ENCODE results near the gene IGFBP2. TPM values are rescaled to one million over a fixed set of nuclear protein-coding genes. Genes with fewer than 3 reads are reported as not detected.
"Not testable (repeated sequence)": the region's sequence is repeated elsewhere in the genome, so short reads cannot be mapped to it uniquely, and the experiment has no call there.

The IGFBP2 gene
- total RNA-seq, 1 experiment from 2014 or later, result not detected

DNA sequence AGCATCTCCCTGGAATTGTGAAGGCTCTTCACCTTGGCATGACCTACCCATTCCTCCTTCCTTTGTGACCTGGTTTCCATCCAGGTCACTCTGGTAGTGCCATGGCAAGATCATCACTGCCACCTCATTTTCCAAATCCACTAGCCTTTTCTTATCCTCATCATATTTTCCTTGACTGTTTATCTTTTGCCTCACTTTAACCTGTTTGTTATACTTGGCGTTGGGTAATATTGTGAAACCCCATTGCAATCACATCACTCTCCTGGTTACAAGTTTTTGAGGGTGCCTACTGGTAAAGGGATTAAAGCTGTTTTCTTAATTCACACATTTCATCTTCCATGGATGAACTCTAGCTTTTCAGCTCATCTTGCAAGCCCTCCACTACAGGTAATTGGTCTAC, 39.1 kb upstream of the IGFBP2 start:
- Histone ChIP-seq H3K4me2 (ENCODE audit: low read depth, low read length, poor library complexity, severe bottlenecking) (no peak overlapping the region), H3K79me2 (ENCODE audit: low read length) (no peaks in the 10 kb centered on the region), H3K9ac (ENCODE audit: low read length) (no peak overlapping the region), H3K27me3 (ENCODE audit: low read length) (no peaks in the 10 kb centered on the region), H3K36me3 (ENCODE audit: insufficient read depth, low read length) (no peaks in the 10 kb centered on the region), H3K9me2 (replicated peaks; ENCODE audit: insufficient read depth, low read length) (no peaks in the 10 kb centered on the region), H2AFZ (ENCODE audit: low read length) (no peak overlapping the region), H3K4me3 (ENCODE audit: low read length) (no peak overlapping the region), H3K27ac (ENCODE audit: low read length) (no peak overlapping the region), H4K20me1 (ENCODE audit: insufficient read depth, low read depth, low read length) (no peaks in the 10 kb centered on the region), H3K4me1 (ENCODE audit: low read length) (no peaks in the 10 kb centered on the region), H3K9me3 (ENCODE audit: low read length) (no peaks in the 10 kb centered on the region)
- no peak for DNase-seq

DNA sequence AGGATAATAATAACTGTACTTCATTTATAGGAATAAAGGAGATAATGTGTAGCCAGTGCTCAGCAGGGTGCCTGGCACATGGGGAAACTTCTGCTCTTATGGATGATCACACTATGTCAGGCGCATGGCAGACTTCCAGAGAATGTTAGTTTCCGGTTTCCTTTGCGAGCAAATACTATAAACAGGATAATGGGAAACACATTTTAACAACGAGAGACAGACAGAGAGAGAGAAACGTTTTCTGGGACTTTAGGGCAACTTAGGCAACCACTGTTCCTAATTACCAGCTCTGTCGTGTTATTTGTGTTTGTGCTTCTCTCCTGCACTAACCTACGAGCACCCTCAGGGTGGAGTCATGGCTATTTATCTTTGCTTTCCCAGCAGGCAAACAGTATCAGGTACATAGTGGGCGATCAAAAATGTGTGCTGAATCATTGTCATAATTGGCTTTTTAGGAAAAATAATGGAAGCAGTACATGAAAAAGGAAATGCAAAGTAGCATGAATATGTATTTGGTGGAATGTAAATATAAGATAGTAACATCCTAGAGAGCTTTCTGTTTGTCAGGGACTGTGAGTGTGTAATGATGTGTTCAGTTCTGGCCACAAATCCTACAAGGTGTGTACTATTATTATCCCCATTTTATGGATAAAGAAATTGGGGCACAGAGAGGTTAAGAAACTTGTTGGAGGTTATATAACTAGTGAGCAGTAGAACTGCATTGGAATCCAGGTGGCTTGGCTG, 36.8 kb upstream of the IGFBP2 start:
- H4K20me1 ChIP-seq (ENCODE audit: insufficient read depth, low read depth, low read length), result no peaks in the 10 kb centered on the region
- no peak overlapping the region for H3K4me2 ChIP-seq (ENCODE audit: low read depth, low read length, poor library complexity, severe bottlenecking)
- H3K27me3 ChIP-seq (ENCODE audit: low read length), result no peaks in the 10 kb centered on the region
- no peak overlapping the region for H2AFZ ChIP-seq (ENCODE audit: low read length)
- H3K27ac ChIP-seq (ENCODE audit: low read length), result no peak overlapping the region
- H3K9ac ChIP-seq (ENCODE audit: low read length), result no peak overlapping the region
- H3K9me2 ChIP-seq (replicated peaks; ENCODE audit: insufficient read depth, low read length), result no peaks in the 10 kb centered on the region
- H3K4me1 ChIP-seq (ENCODE audit: low read length), result no peaks in the 10 kb centered on the region
- H3K36me3 ChIP-seq (ENCODE audit: insufficient read depth, low read length), result no peaks in the 10 kb centered on the region
- no peaks in the 10 kb centered on the region for H3K9me3 ChIP-seq (ENCODE audit: low read length)
- H3K79me2 ChIP-seq (ENCODE audit: low read length), result no peaks in the 10 kb centered on the region
- no peak for DNase-seq
- no peak overlapping the region for H3K4me3 ChIP-seq (ENCODE audit: low read length)

DNA sequence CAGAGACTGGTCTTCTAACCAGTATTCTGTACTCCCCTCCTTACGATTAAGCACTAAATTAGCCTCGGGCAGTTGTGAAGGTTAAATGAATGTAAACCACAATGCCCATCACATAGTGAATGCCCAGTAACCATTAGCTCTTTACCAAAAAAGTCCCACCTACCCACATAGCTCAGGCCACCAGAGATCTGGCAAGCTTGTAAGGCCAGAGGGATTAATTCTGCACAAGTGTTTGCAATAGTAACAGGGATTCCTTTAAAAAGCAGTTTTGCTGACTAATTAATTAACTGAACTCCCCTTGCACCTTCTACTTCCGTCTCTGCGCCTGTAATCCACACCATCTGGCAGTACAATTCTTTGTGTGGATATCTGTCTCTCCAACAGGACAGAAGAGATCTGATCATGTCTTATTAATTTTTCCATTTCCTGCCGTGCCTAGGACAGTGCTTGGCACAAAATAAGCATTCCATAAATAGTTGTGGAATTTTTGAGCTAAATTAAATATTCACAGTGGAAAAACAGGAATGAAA, 36.2 kb upstream of the IGFBP2 start:
- H3K9me3 ChIP-seq (ENCODE audit: low read length), result no peaks in the 10 kb centered on the region
- H3K27me3 ChIP-seq (ENCODE audit: low read length), result no peaks in the 10 kb centered on the region
- no peak for DNase-seq
- H3K9me2 ChIP-seq (replicated peaks; ENCODE audit: insufficient read depth, low read length), result no peaks in the 10 kb centered on the region
- no peak overlapping the region for H3K27ac ChIP-seq (ENCODE audit: low read length)
- H3K4me2 ChIP-seq (ENCODE audit: low read depth, low read length, poor library complexity, severe bottlenecking), result no peak overlapping the region
- no peaks in the 10 kb centered on the region for H3K4me1 ChIP-seq (ENCODE audit: low read length)
- H2AFZ ChIP-seq (ENCODE audit: low read length), result no peak overlapping the region
- H3K4me3 ChIP-seq (ENCODE audit: low read length), result no peak overlapping the region
- H4K20me1 ChIP-seq (ENCODE audit: insufficient read depth, low read depth, low read length), result no peaks in the 10 kb centered on the region
- no peaks in the 10 kb centered on the region for H3K36me3 ChIP-seq (ENCODE audit: insufficient read depth, low read length)
- H3K79me2 ChIP-seq (ENCODE audit: low read length), result no peaks in the 10 kb centered on the region
- no peak overlapping the region for H3K9ac ChIP-seq (ENCODE audit: low read length)

DNA sequence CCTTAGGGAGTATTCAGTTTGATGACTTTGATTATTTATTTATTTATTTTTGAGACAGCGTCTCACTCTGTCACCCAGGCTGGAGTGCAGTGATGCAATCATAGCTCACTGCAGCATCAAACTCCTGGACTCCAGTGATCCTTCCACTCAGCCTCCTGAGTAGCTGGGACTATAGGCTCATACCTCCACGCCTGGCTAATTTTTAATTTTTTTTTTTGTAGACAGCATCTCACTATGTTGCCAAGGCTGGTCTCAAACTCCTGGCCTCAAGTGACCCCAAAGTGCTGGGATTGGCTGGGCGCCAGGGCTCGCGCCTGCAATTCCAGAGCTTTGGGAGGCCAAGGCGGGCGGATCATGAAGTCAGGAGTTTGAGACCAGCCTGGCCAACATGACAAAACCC, 35.4 kb upstream of the IGFBP2 start:
- H3K9me3 ChIP-seq (ENCODE audit: low read length); H3K36me3 ChIP-seq (ENCODE audit: insufficient read depth, low read length); H3K79me2 ChIP-seq (ENCODE audit: low read length); H2AFZ ChIP-seq (ENCODE audit: low read length); H3K4me2 ChIP-seq (ENCODE audit: low read depth, low read length, poor library complexity, severe bottlenecking); H3K27me3 ChIP-seq (ENCODE audit: low read length); H3K9me2 ChIP-seq (replicated peaks; ENCODE audit: insufficient read depth, low read length); H4K20me1 ChIP-seq (ENCODE audit: insufficient read depth, low read depth, low read length); H3K9ac ChIP-seq (ENCODE audit: low read length); H3K27ac ChIP-seq (ENCODE audit: low read length); DNase-seq; H3K4me1 ChIP-seq (ENCODE audit: low read length); H3K4me3 ChIP-seq (ENCODE audit: low read length): not testable (repeated sequence)

DNA sequence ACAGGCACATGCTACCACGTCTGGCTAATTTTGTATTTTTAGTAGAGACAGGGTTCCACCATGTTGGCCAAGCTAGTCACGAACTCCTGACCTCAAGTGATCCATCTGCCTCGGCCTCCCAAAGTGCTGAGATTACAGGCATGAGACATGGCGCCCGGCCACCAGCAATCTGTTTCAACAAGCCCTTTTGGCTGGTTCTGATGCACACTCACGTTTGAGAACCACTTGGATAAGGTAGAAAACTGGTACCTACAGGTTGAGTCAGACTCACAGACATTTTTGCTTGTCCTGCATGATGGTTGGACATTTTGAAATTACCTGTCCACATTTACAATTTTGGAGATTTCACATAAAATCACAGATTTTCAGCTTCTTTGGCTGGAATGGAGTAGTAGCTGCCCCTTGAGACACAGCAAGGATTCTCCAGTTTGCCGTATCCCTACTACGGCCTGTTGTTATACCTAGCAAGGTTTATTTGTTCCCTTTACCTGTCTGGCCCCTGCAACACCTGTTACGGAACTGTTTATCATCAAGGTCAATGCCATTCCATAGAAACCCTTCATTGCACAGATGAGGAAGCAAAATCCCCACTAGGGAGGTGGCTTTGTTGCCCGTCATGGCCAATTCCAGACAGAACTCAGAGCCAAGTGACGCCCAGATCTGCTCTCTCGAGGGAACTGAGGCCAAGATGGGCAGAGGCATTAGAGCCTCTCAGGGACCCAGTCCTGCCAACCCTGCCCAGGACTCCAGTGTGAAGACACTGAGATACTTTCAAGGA, 31.4 kb upstream of the IGFBP2 start:
- Histone ChIP-seq H3K4me3 (ENCODE audit: low read length) (no peak overlapping the region), H3K9ac (ENCODE audit: low read length) (no peak overlapping the region), H2AFZ (ENCODE audit: low read length) (no peak overlapping the region), H3K27ac (ENCODE audit: low read length) (no peak overlapping the region), H3K36me3 (ENCODE audit: insufficient read depth, low read length) (no peaks in the 10 kb centered on the region), H4K20me1 (ENCODE audit: insufficient read depth, low read depth, low read length) (no peaks in the 10 kb centered on the region), H3K27me3 (ENCODE audit: low read length) (no peaks in the 10 kb centered on the region), H3K9me2 (replicated peaks; ENCODE audit: insufficient read depth, low read length) (no peaks in the 10 kb centered on the region), H3K4me1 (ENCODE audit: low read length) (peaks cover 8% of the 10 kb centered on the region), H3K79me2 (ENCODE audit: low read length) (no peaks in the 10 kb centered on the region), H3K9me3 (ENCODE audit: low read length) (no peaks in the 10 kb centered on the region), H3K4me2 (ENCODE audit: low read depth, low read length, poor library complexity, severe bottlenecking) (no peak overlapping the region)
- DNase-seq, result no peak

DNA sequence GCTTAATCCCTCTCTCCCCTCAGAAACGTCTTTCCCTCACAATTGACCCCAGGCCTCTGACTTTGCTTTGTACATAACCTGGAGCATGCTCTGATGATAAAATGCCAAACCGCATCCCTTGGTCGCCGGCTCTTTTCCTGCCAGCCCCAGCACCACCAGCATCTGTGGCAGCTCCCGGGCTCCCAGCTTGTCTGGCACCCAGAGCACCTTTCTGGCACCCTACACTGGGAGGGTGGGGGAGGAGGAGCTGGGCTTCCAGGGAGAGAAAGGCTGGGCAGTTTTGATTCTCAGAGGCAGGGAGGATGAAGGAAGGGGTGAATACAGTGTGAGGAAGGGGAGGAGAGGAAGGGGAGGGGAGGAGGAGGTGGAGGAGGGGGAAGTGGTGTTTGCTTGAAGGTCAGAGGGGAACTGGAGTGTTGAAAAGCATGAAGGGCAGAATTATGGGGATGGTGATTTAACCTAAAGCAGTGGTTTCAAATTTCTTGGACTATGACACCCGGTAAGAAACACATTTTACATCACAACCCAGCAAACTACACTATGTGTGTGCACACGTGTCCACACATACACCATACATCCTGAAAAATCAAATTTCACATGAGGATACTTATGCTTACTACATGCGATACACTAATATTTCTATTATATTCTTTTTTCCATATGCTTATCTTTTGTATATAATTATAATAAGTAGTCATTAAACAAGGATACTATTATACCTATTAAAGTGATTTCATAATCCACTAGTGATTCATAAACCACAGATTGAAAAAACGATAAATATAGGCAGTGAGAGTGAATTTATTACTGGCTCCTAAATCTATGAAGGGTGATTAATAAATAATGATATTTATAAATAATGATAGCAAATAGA, 30.0 kb upstream of the IGFBP2 start:
- Histone ChIP-seq H3K36me3 (ENCODE audit: insufficient read depth, low read length) (no peaks in the 10 kb centered on the region), H3K27ac (ENCODE audit: low read length) (no peak overlapping the region), H3K9me2 (replicated peaks; ENCODE audit: insufficient read depth, low read length) (no peaks in the 10 kb centered on the region), H3K9me3 (ENCODE audit: low read length) (no peaks in the 10 kb centered on the region), H3K4me2 (ENCODE audit: low read depth, low read length, poor library complexity, severe bottlenecking) (no peak overlapping the region), H3K9ac (ENCODE audit: low read length) (no peak overlapping the region), H3K4me1 (ENCODE audit: low read length) (peaks cover 11% of the 10 kb centered on the region), H3K27me3 (ENCODE audit: low read length) (no peaks in the 10 kb centered on the region), H3K4me3 (ENCODE audit: low read length) (no peak overlapping the region), H3K79me2 (ENCODE audit: low read length) (no peaks in the 10 kb centered on the region), H2AFZ (ENCODE audit: low read length) (no peak overlapping the region), H4K20me1 (ENCODE audit: insufficient read depth, low read depth, low read length) (no peaks in the 10 kb centered on the region)
- no peak for DNase-seq

DNA sequence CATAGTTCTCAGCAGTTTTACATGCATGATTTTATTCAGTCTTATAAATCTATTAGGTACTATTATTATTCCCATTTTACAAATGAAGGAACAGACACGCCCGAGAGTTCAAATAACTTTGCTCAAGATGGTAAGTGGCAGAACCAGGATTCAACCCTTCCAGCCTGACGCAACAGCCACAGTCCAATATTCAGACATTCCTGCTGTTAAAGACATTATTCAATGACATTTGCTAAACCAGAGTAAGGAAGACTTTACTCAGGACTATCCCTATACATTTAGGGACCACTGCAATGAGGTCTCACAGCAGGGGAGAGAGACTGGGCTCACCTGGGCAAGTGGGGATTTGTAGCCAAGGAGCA, 29.4 kb upstream of the IGFBP2 start:
- Histone ChIP-seq H3K4me3 (ENCODE audit: low read length) (no peak overlapping the region), H3K27me3 (ENCODE audit: low read length) (no peaks in the 10 kb centered on the region), H3K9me2 (replicated peaks; ENCODE audit: insufficient read depth, low read length) (no peaks in the 10 kb centered on the region), H3K27ac (ENCODE audit: low read length) (no peak overlapping the region), H3K36me3 (ENCODE audit: insufficient read depth, low read length) (no peaks in the 10 kb centered on the region), H2AFZ (ENCODE audit: low read length) (no peak overlapping the region), H3K4me1 (ENCODE audit: low read length) (peaks cover 11% of the 10 kb centered on the region), H3K9ac (ENCODE audit: low read length) (no peak overlapping the region), H4K20me1 (ENCODE audit: insufficient read depth, low read depth, low read length) (no peaks in the 10 kb centered on the region), H3K4me2 (ENCODE audit: low read depth, low read length, poor library complexity, severe bottlenecking) (no peak overlapping the region), H3K9me3 (ENCODE audit: low read length) (no peaks in the 10 kb centered on the region), H3K79me2 (ENCODE audit: low read length) (no peaks in the 10 kb centered on the region)
- DNase-seq, result no peak

DNA sequence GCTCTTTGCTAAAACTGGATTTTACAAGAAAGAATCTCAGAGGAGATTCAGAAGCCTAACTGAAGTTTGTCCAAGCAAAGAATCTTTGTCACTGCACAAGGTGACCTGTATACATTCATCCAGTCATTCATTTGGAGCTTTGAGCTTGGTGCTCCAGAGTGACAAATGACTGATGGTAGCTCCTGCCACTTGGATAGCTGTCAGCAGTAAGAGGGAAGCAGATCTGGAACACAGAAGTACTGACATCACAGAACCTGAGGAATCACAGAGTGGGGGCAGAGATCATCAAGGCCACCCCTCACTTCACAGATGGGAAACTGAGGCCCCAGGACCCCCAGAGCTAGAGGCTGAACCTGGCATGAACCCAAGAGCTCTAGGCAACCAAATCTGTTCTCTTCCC, 28.8 kb upstream of the IGFBP2 start:
- H2AFZ ChIP-seq (ENCODE audit: low read length), result no peak overlapping the region
- H3K27ac ChIP-seq (ENCODE audit: low read length), result no peak overlapping the region
- H3K27me3 ChIP-seq (ENCODE audit: low read length), result no peaks in the 10 kb centered on the region
- no peaks in the 10 kb centered on the region for H3K36me3 ChIP-seq (ENCODE audit: insufficient read depth, low read length)
- no peaks in the 10 kb centered on the region for H3K79me2 ChIP-seq (ENCODE audit: low read length)
- no peak overlapping the region for H3K4me2 ChIP-seq (ENCODE audit: low read depth, low read length, poor library complexity, severe bottlenecking)
- no peak overlapping the region for H3K4me3 ChIP-seq (ENCODE audit: low read length)
- H3K9me2 ChIP-seq (replicated peaks; ENCODE audit: insufficient read depth, low read length), result no peaks in the 10 kb centered on the region
- H4K20me1 ChIP-seq (ENCODE audit: insufficient read depth, low read depth, low read length), result no peaks in the 10 kb centered on the region
- no peaks in the 10 kb centered on the region for H3K9me3 ChIP-seq (ENCODE audit: low read length)
- DNase-seq, result no peak
- H3K9ac ChIP-seq (ENCODE audit: low read length), result no peak overlapping the region
- peaks cover 11% of the 10 kb centered on the region for H3K4me1 ChIP-seq (ENCODE audit: low read length)

Data from Karpas-422 (cell line).